H1 (cell line): ENCODE data around the gene SOX6. TPM values are rescaled to one million over a fixed set of nuclear protein-coding genes. Genes with fewer than 3 reads are reported as not detected.

Source experiments
- CTCF ChIA-PET: fragments of 300-600 bp; sonication (Branson Sonifier 250); formaldehyde crosslinking; loops from one replicate; lab custom pipeline; 2021; ENCODE audit not compliant: partially characterized antibody; lab: Charles Lee
- POLR2A ChIA-PET: fragments of 300-600 bp; sonication (Branson Sonifier 250); formaldehyde crosslinking; loops from one replicate; lab custom pipeline; 2021; ENCODE audit warnings: inconsistent platforms; ENCODE audit not compliant: partially characterized antibody; lab: Charles Lee
- DNase-seq, 2 experiments: peaks; one replicate each; pipeline versions ENCODE4 v3.0.0 to v3.0.0-alpha.2; 2010 to 2022; ENCODE audit warnings: low spot score in 2 of 2, low read depth in 1 of 2, mixed read lengths in 1 of 2
- FAIRE-seq: peaks from 2 replicates; lab custom pipeline; 2011; peaks lifted over from hg19 to GRCh38; lab: Jason Lieb, UNC
- H2AFZ ChIP-seq: 2 replicates; pipeline ENCODE4 v1.8.1; 2012; ENCODE audit warnings: low read length, inconsistent platforms
- H2AK5ac ChIP-seq: 2 replicates; pipeline ENCODE4 v1.6.1; 2013; ENCODE audit warnings: low read depth, low read length
- H2BK120ac ChIP-seq: replicated peaks from 2 replicates; pipeline ENCODE3; 2013; ENCODE audit warnings: low read depth, low read length, inconsistent platforms
- H2BK12ac ChIP-seq: 2 replicates; pipeline ENCODE4 v1.6.1; 2013; ENCODE audit warnings: low read depth, low read length
- H2BK15ac ChIP-seq: 2 replicates; pipeline ENCODE4 v1.6.1; 2013; ENCODE audit warnings: low read length
- H2BK20ac ChIP-seq: 2 replicates; pipeline ENCODE4 v1.6.1; 2013; ENCODE audit warnings: low read length
- H2BK5ac ChIP-seq: 2 replicates; pipeline ENCODE4 v1.6.1; 2013; ENCODE audit warnings: low read depth, low read length
- H3K14ac ChIP-seq: 2 replicates; pipeline ENCODE4 v1.6.1; 2013; ENCODE audit warnings: inconsistent platforms; ENCODE audit not compliant: insufficient read length
- H3K18ac ChIP-seq: 2 replicates; pipeline ENCODE4 v1.6.1; 2013; ENCODE audit warnings: low read length; ENCODE audit errors: extremely low read depth
- H3K23ac ChIP-seq: 2 replicates; pipeline ENCODE4 v1.6.1; 2013; ENCODE audit warnings: inconsistent platforms; ENCODE audit not compliant: insufficient read length
- H3K23me2 ChIP-seq: 2 replicates; pipeline ENCODE4 v1.6.1; 2013; ENCODE audit warnings: low read depth, low read length
- H3K27ac ChIP-seq: 2 replicates; pipeline ENCODE4 v1.6.1; 2011; ENCODE audit warnings: low read depth, low read length, inconsistent platforms
- H3K27me3 ChIP-seq, 4 experiments: replicated peaks in 1 of 4; 1 replicate in 1 of 4; 2 replicates in 3 of 4; pipeline versions ENCODE4 v1.6.1 to v1.8.1; 2011 to 2013; ENCODE audit warnings: low read length in 3 of 4, mild to moderate bottlenecking in 3 of 4, inconsistent platforms in 2 of 4, mixed read lengths in 2 of 4, moderate library complexity in 1 of 4; ENCODE audit not compliant: control insufficient read depth in 3 of 4, insufficient read depth in 3 of 4; ENCODE audit errors: extremely low read depth in 1 of 4
- H3K36me3 ChIP-seq, 4 experiments: 2 replicates each; pipeline versions ENCODE4 v1.6.1 to v1.8.1; 2011 to 2013; ENCODE audit warnings: mild to moderate bottlenecking in 4 of 4, low read length in 3 of 4, moderate library complexity in 2 of 4, control low read depth in 1 of 4, inconsistent platforms in 1 of 4; ENCODE audit not compliant: insufficient read depth in 4 of 4, control insufficient read depth in 2 of 4
- H3K4ac ChIP-seq: replicated peaks from 2 replicates; pipeline ENCODE3; 2013; ENCODE audit warnings: low read length, low read depth, mixed read lengths, inconsistent platforms; ENCODE audit not compliant: insufficient read length
- H3K4me1 ChIP-seq, 4 experiments: replicated peaks in 1 of 4; 1 replicate in 1 of 4; 2 replicates in 3 of 4; pipeline versions ENCODE4 v1.6.1 to v1.8.1; 2011 to 2013; ENCODE audit warnings: low read length in 3 of 4, inconsistent platforms in 2 of 4, mixed read lengths in 1 of 4; ENCODE audit not compliant: insufficient read depth in 4 of 4, control insufficient read depth in 3 of 4
- H3K4me2 ChIP-seq, 2 experiments: 2 replicates each; pipeline versions ENCODE4 v1.6.1 to v1.8.1; 2011 to 2013; ENCODE audit warnings: low read depth in 2 of 2, low read length in 2 of 2, control low read depth in 1 of 2, inconsistent platforms in 1 of 2, mild to moderate bottlenecking in 1 of 2; ENCODE audit not compliant: insufficient read depth in 1 of 2
- H3K4me3 ChIP-seq, 4 experiments: fragments of 200-600, 300-600 bp in 1 of 4; sonication (generic), shearing (Covaris generic), sonication (Bioruptor Twin) in 1 of 4; 2 replicates each; pipeline versions ENCODE4 v1.5.1 to v1.8.1; 2011 to 2016; ENCODE audit warnings: low read length in 4 of 4, low read depth in 3 of 4, control low read depth in 2 of 4, inconsistent platforms in 2 of 4, mild to moderate bottlenecking in 2 of 4, mixed read lengths in 1 of 4, moderate library complexity in 1 of 4; ENCODE audit not compliant: insufficient read depth in 2 of 4; ENCODE audit errors: extremely low read depth in 1 of 4
- H3K56ac ChIP-seq: replicated peaks from 2 replicates; pipeline ENCODE3; 2013; ENCODE audit warnings: low read depth, mild to moderate bottlenecking, mixed read lengths, low read length, inconsistent platforms; ENCODE audit not compliant: insufficient read length
- H3K79me1 ChIP-seq: 2 replicates; pipeline ENCODE4 v1.6.1; 2013; ENCODE audit warnings: low read depth, low read length, control low read depth
- H3K79me2 ChIP-seq, 2 experiments: 2 replicates each; pipeline versions ENCODE4 v1.6.1 to v1.8.1; 2012 to 2013; ENCODE audit warnings: low read length in 2 of 2, mild to moderate bottlenecking in 2 of 2, inconsistent platforms in 1 of 2; ENCODE audit not compliant: insufficient read depth in 2 of 2, control insufficient read depth in 1 of 2
- H3K9ac ChIP-seq, 4 experiments: replicated peaks in 1 of 4; 1 replicate in 1 of 4; 2 replicates in 3 of 4; pipeline versions ENCODE4 v1.6.1 to v1.8.1; 2011 to 2013; ENCODE audit warnings: low read depth in 3 of 4, low read length in 3 of 4, control low read depth in 2 of 4, mild to moderate bottlenecking in 2 of 4, moderate library complexity in 2 of 4, inconsistent platforms in 1 of 4; ENCODE audit errors: extremely low read depth in 1 of 4
- H3K9me3 ChIP-seq, 2 experiments: 2 replicates each; pipeline versions ENCODE4 v1.6.1 to v1.8.1; 2012 to 2013; ENCODE audit warnings: mild to moderate bottlenecking in 2 of 2, moderate library complexity in 2 of 2, control low read depth in 1 of 2, inconsistent platforms in 1 of 2, low read depth in 1 of 2, low read length in 1 of 2, mixed read lengths in 1 of 2; ENCODE audit not compliant: insufficient read depth in 2 of 2
- H4K20me1 ChIP-seq, 2 experiments: replicated peaks in 1 of 2; 2 replicates each; pipeline versions ENCODE3 to v1.8.1; 2011 to 2013; ENCODE audit warnings: inconsistent platforms in 2 of 2, low read length in 2 of 2, mild to moderate bottlenecking in 1 of 2; ENCODE audit not compliant: insufficient read depth in 2 of 2, control insufficient read depth in 1 of 2
- H4K5ac ChIP-seq: 2 replicates; pipeline ENCODE4 v1.6.1; 2013; ENCODE audit warnings: low read length, low read depth, mixed read lengths, inconsistent platforms; ENCODE audit not compliant: insufficient read length
- H4K8ac ChIP-seq: 2 replicates; pipeline ENCODE4 v1.8.0; 2013; ENCODE audit warnings: mild to moderate bottlenecking, moderate library complexity, low read length, inconsistent platforms; ENCODE audit not compliant: insufficient read depth; ENCODE audit errors: extremely low read depth
- H4K91ac ChIP-seq: replicated peaks from 2 replicates; pipeline ENCODE3; 2013; ENCODE audit warnings: low read length, mixed read lengths, inconsistent platforms; ENCODE audit not compliant: insufficient read length
- CREB1 ChIP-seq: IDR thresholded peaks from 2 replicates; pipeline ENCODE4 v1.6.1; 2012; ENCODE audit warnings: inconsistent platforms
- WGBS, 2 experiments: shearing (Covaris generic) in 1 of 2; methylation state at CpG; one replicate each; pipeline versions ENCODE4 v1.1.6 to v1.1.7; 2013 to 2015; ENCODE audit warnings: low lambda C conversion rate in 2 of 2, mixed read lengths in 2 of 2, inconsistent platforms in 1 of 2, low coverage in 1 of 2, missing lambda C conversion rate in 1 of 2; ENCODE audit not compliant: insufficient replicate concordance in 2 of 2, insufficient coverage in 1 of 2, insufficient read length in 1 of 2; ENCODE audit errors: extremely low coverage in 1 of 2, missing lambda C conversion rate in 1 of 2; 5-methylcytosine and 5-hydroxymethylcytosine counted together
- polyA plus RNA-seq, 7 experiments: library from polyadenylated mRNA; depleted of rRNA in 3 of 7; stranded (reverse) in 5 of 7; unstranded in 2 of 7; fragments of >200 nt in 5 of 7; fragments of 200-250 nt in 2 of 7; gene quantifications; 1 replicate in 5 of 7; 2 replicates in 1 of 7; 4 replicates in 1 of 7; pipeline versions ENCODE4 v1.2.1 to v1.2.3, GENCODE V29; 2011 to 2013; ENCODE audit warnings: missing spikeins in 2 of 7, mixed read lengths in 2 of 7
- total RNA-seq: library from RNA; stranded (reverse); fragmentation: NEBNext Ultra II Directional; extraction: Animal tissue kit (Norgen Biotek cat#: 25700); gene quantifications from 2 replicates; pipeline ENCODE4 v1.2.1, GENCODE V29; 2021

Gene SOX6
- total and polyA plus RNA-seq, 2 of the 8 experiments (the other 6 are each of a cell fraction or from before 2014, with no cell fraction given) = 0.09 TPM; not detected in 1

GRCh38 chr11:16248248-16248647 is 108.1 kb downstream of the SOX6 start:
- H3K4me2 ChIP-seq = no peak overlapping the region
- no peak overlapping the region for H3K9ac ChIP-seq
- H3K56ac ChIP-seq = no peak overlapping the region
- no peak for DNase-seq
- no peak overlapping the region for H3K4me3 ChIP-seq
- H4K91ac ChIP-seq = no peak overlapping the region
- no peaks in the 10 kb centered on the region for H3K4me1 ChIP-seq
- no peaks in the 10 kb centered on the region for H3K79me2 ChIP-seq
- no peak for FAIRE-seq
- no peak overlapping the region for H4K8ac ChIP-seq
- H4K5ac ChIP-seq = no peak overlapping the region
- no peak overlapping the region for H2AK5ac ChIP-seq
- no peak overlapping the region for H2BK20ac ChIP-seq
- H3K23me2 ChIP-seq = no peaks in the 10 kb centered on the region; the same call in 1 of the 2 replicates
- no peak overlapping the region for H3K14ac ChIP-seq
- peaks cover 6 to 7% of the 10 kb centered on the region in 2 experiments; a peak in 3 of 4 replicates for H3K9me3 ChIP-seq
- H3K27me3 ChIP-seq = no peaks in the 10 kb centered on the region
- no peak overlapping the region for H3K18ac ChIP-seq
- WGBS, 2 experiments = 83% methylated on average over 2 of the region's 2 CpGs; no CpG with 5 or more reads in 1 of the 2 experiments
- ChIA-PET CTCF (no interaction called here), POLR2A (no interaction called here)
- no peak overlapping the region for H3K23ac ChIP-seq
- H4K20me1 ChIP-seq = no peaks in the 10 kb centered on the region
- no peak overlapping the region for H2BK120ac ChIP-seq
- no peak overlapping the region for H2AFZ ChIP-seq
- no peak overlapping the region for H2BK12ac ChIP-seq
- no peaks in the 10 kb centered on the region for H3K79me1 ChIP-seq
- no peaks in the 10 kb centered on the region for H3K36me3 ChIP-seq
- no peak overlapping the region for H3K4ac ChIP-seq
- H3K27ac ChIP-seq = no peak overlapping the region
- H2BK5ac ChIP-seq = no peak overlapping the region
- no peak overlapping the region for H2BK15ac ChIP-seq
- TF ChIP-seq CREB1 = no peak
